DOHH2 (cell line): ENCODE measurements around the gene MET.

ENCODE experiments used
- H3F3A ChIP-seq: fragments of 200-600 bp; sonication (generic), shearing (Covaris generic); 2 replicates; pipeline ENCODE4 v1.6.0; 2016; ENCODE audit warnings: antibody characterized with exemption, mild to moderate bottlenecking; ENCODE audit not compliant: control insufficient read depth, insufficient read depth
- H3K27ac ChIP-seq: fragments of 200-600 bp; sonication (generic); 2 replicates; pipeline ENCODE4 v1.5.1; 2014; ENCODE audit warnings: low read depth, mild to moderate bottlenecking, low read length, moderate library complexity
- H3K27me3 ChIP-seq: fragments of 200-600 bp; sonication (generic); 2 replicates; pipeline ENCODE4 v1.6.1; 2014; ENCODE audit warnings: mild to moderate bottlenecking, low read length, mixed read lengths; ENCODE audit not compliant: control insufficient read depth
- H3K36me3 ChIP-seq: fragments of 200-600 bp; sonication (generic); 2 replicates; pipeline ENCODE4 v1.6.1; 2014; ENCODE audit warnings: mild to moderate bottlenecking, low read length, moderate library complexity, mixed read lengths; ENCODE audit not compliant: control insufficient read depth
- H3K4me1 ChIP-seq: fragments of 200-600 bp; sonication (generic); 2 replicates; pipeline ENCODE4 v1.6.1; 2014; ENCODE audit warnings: mild to moderate bottlenecking, low read length, mixed read lengths; ENCODE audit not compliant: control insufficient read depth
- H3K4me2 ChIP-seq: fragments of 200-600 bp; sonication (generic); 2 replicates; pipeline ENCODE4 v1.6.0; 2014; ENCODE audit warnings: mild to moderate bottlenecking, low read length, moderate library complexity
- H3K4me3 ChIP-seq: fragments of 200-600 bp; sonication (generic); 2 replicates; pipeline ENCODE4 v1.5.1; 2014; ENCODE audit warnings: mild to moderate bottlenecking, low read length, mixed read lengths
- H3K79me2 ChIP-seq: fragments of 200-600 bp; sonication (generic); 2 replicates; pipeline ENCODE4 v1.6.1; 2014; ENCODE audit warnings: mild to moderate bottlenecking, low read length, mixed read lengths; ENCODE audit not compliant: control insufficient read depth
- H3K9me2 ChIP-seq: fragments of 200-600 bp; sonication (generic); replicated peaks from 2 replicates; pipeline ENCODE4 v1.6.1; 2014; ENCODE audit warnings: mild to moderate bottlenecking, low read length, mixed read lengths; ENCODE audit not compliant: control insufficient read depth
- H3K9me3 ChIP-seq: fragments of 200-600 bp; sonication (generic); 2 replicates; pipeline ENCODE4 v1.6.1; 2014; ENCODE audit warnings: antibody characterized with exemption, low read length, mixed read lengths; ENCODE audit not compliant: control insufficient read depth, insufficient read depth
- H4K20me1 ChIP-seq: fragments of 200-600 bp; sonication (generic); 2 replicates; pipeline ENCODE4 v1.6.0; 2014; ENCODE audit warnings: low read depth, mild to moderate bottlenecking, antibody characterized with exemption, low read length, moderate library complexity; ENCODE audit not compliant: control insufficient read depth, insufficient read depth
- EZH2phosphoT487 ChIP-seq: fragments of 200-600 bp; sonication (generic); IDR thresholded peaks from 2 replicates; pipeline ENCODE4 v1.6.1; 2017; ENCODE audit warnings: borderline replicate concordance, mild to moderate bottlenecking, antibody characterized with exemption, low read length, moderate library complexity, mixed read lengths
- TF ChIP-seq, protein P1 (sequence below): fragments of 200-600 bp; sonication (generic); IDR thresholded peaks from one replicate; pipeline ENCODE4 v1.5.1; 2014; ENCODE audit warnings: antibody characterized with exemption, mild to moderate bottlenecking, low read depth, low read length; ENCODE audit not compliant: poor library complexity, severe bottlenecking

The MET gene

DNA sequence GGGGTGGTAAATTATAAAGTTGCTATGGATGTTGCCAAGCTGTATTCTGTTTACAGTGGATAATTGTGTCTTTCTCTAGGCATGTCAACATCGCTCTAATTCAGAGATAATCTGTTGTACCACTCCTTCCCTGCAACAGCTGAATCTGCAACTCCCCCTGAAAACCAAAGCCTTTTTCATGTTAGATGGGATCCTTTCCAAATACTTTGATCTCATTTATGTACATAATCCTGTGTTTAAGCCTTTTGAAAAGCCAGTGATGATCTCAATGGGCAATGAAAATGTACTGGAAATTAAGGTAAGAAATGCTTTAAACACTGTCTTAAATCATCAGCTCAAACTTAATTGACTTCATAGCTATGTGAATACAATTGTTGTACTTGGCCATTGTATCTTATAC, 91.0 kb downstream of the MET start:
- H3F3A ChIP-seq = no peaks in the 10 kb centered on the region
- H3K4me1 ChIP-seq = no peaks in the 10 kb centered on the region
- H3K4me3 ChIP-seq = no peak overlapping the region
- no peak overlapping the region for H3K4me2 ChIP-seq
- no peaks in the 10 kb centered on the region for H4K20me1 ChIP-seq
- H3K27ac ChIP-seq = no peak overlapping the region
- H3K79me2 ChIP-seq = no peaks in the 10 kb centered on the region
- no peaks in the 10 kb centered on the region for H3K36me3 ChIP-seq
- H3K27me3 ChIP-seq = no peaks in the 10 kb centered on the region
- TF ChIP-seq, protein P1, sequence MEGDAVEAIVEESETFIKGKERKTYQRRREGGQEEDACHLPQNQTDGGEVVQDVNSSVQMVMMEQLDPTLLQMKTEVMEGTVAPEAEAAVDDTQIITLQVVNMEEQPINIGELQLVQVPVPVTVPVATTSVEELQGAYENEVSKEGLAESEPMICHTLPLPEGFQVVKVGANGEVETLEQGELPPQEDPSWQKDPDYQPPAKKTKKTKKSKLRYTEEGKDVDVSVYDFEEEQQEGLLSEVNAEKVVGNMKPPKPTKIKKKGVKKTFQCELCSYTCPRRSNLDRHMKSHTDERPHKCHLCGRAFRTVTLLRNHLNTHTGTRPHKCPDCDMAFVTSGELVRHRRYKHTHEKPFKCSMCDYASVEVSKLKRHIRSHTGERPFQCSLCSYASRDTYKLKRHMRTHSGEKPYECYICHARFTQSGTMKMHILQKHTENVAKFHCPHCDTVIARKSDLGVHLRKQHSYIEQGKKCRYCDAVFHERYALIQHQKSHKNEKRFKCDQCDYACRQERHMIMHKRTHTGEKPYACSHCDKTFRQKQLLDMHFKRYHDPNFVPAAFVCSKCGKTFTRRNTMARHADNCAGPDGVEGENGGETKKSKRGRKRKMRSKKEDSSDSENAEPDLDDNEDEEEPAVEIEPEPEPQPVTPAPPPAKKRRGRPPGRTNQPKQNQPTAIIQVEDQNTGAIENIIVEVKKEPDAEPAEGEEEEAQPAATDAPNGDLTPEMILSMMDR = no peak
- no peak for TF ChIP-seq EZH2phosphoT487
- no peaks in the 10 kb centered on the region for H3K9me3 ChIP-seq
- H3K9me2 ChIP-seq = no peaks in the 10 kb centered on the region

DNA sequence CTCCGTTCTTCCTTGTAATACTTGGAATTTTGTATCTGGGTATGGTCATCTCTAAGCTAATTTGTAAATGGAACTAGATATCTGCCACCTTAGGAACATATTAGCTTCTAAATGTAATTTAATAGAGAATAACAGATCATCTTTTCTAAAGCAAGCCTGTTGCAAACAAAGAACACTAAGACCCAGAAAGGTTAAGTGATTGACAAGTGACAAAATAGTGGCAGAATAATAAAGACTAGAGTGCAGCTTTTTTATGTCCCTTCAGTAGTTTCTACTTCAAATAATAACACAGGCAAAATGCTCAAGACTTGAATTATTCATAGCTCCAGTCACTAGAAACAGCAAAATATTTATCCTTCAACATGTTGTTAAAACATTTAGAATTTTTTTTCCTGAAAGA, 91.7 kb downstream of the MET start:
- Histone ChIP-seq H3K9me2 (no peaks in the 10 kb centered on the region), H3K27ac (no peak overlapping the region), H3F3A (no peaks in the 10 kb centered on the region), H3K4me3 (no peak overlapping the region), H3K4me2 (no peak overlapping the region), H3K79me2 (no peaks in the 10 kb centered on the region), H4K20me1 (no peaks in the 10 kb centered on the region), H3K9me3 (no peaks in the 10 kb centered on the region), H3K4me1 (no peaks in the 10 kb centered on the region), H3K36me3 (no peaks in the 10 kb centered on the region), H3K27me3 (no peaks in the 10 kb centered on the region)
- TF ChIP-seq EZH2phosphoT487 = no peak
- TF ChIP-seq, protein P1 = no peak

DNA sequence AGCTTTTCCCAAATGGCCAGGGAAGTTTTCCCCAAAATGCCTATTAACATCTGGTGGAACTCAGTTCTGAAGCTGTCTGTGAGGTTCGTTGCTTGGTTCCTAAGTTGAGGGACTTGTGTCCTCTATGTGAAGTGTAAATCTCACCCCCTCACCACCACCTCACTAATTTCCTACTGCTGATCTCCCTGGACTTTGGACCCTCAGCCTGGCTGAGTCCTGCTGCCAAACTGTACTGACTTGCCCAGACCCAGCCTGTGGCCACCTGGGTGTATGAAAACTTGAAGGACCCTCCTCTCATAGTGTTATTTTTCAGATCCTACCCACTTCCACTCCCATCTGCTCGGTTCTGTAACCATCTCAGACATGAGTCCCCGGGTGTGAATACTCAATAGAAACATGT, 94.9 kb downstream of the MET start:
- H3K4me2 ChIP-seq = no peak overlapping the region
- no peaks in the 10 kb centered on the region for H4K20me1 ChIP-seq
- no peaks in the 10 kb centered on the region for H3K79me2 ChIP-seq
- no peak overlapping the region for H3K4me3 ChIP-seq
- TF ChIP-seq EZH2phosphoT487 = no peak
- TF ChIP-seq, protein P1 = no peak
- H3K27ac ChIP-seq = no peak overlapping the region
- no peaks in the 10 kb centered on the region for H3K36me3 ChIP-seq
- H3K4me1 ChIP-seq = no peaks in the 10 kb centered on the region
- H3F3A ChIP-seq = no peaks in the 10 kb centered on the region
- no peaks in the 10 kb centered on the region for H3K9me2 ChIP-seq
- no peaks in the 10 kb centered on the region for H3K27me3 ChIP-seq
- H3K9me3 ChIP-seq = no peaks in the 10 kb centered on the region

DNA sequence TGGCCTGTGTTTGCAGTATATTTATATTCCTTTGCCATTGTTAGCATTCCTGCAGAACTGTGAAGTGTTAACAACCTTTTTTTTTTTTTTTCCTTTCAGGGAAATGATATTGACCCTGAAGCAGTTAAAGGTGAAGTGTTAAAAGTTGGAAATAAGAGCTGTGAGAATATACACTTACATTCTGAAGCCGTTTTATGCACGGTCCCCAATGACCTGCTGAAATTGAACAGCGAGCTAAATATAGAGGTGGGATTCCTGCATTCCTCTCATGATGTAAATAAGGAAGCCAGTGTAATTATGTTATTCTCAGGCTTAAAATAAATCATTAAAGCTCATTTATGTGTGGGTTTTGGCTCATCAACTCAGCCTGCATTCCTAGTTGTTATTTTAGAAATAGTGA, 97.5 kb downstream of the MET start:
- no peaks in the 10 kb centered on the region for H3K9me3 ChIP-seq
- no peaks in the 10 kb centered on the region for H3K27me3 ChIP-seq
- no peaks in the 10 kb centered on the region for H4K20me1 ChIP-seq
- no peak overlapping the region for H3K27ac ChIP-seq
- H3K79me2 ChIP-seq = no peaks in the 10 kb centered on the region
- H3K9me2 ChIP-seq = no peaks in the 10 kb centered on the region
- TF ChIP-seq, protein P1 = no peak
- TF ChIP-seq EZH2phosphoT487 = no peak
- no peaks in the 10 kb centered on the region for H3K36me3 ChIP-seq
- no peaks in the 10 kb centered on the region for H3K4me1 ChIP-seq
- H3F3A ChIP-seq = no peaks in the 10 kb centered on the region
- no peak overlapping the region for H3K4me2 ChIP-seq
- H3K4me3 ChIP-seq = no peak overlapping the region
